Common myeloid progenitor, CD34-positive (primary cell): Measurements from ENCODE around the gene DUS3L.

Experiments used
- CTCF ChIA-PET: fragments of 350-600 bp; sonication (Branson Sonifier 250); formaldehyde crosslinking; loops from one replicate; lab custom pipeline; 2021; ENCODE audit warnings: antibody characterized with exemption; lab: Charles Lee
- POLR2A ChIA-PET: fragments of 350-600 bp; sonication (Branson Sonifier 250); formaldehyde crosslinking; loops from one replicate; lab custom pipeline; 2021; ENCODE audit warnings: antibody characterized with exemption; lab: Charles Lee
- DNase-seq, 3 donors: peaks; one replicate each; pipeline versions ENCODE4 v3.0.0 to v3.0.0-alpha.2; 2013
- H3K27ac ChIP-seq, 2 experiments: 1 replicate in 1 of 2; 2 replicates in 1 of 2; pipeline ENCODE4 v1.7.0; 2013; ENCODE audit warnings: inconsistent platforms in 2 of 2, low read length in 2 of 2, mild to moderate bottlenecking in 2 of 2, low read depth in 1 of 2, moderate library complexity in 1 of 2; ENCODE audit not compliant: severe bottlenecking in 2 of 2, insufficient read depth in 1 of 2, poor library complexity in 1 of 2
- H3K27me3 ChIP-seq, 5 experiments: replicated peaks in 2 of 5; 1 replicate in 3 of 5; 2 replicates in 2 of 5; pipeline versions ENCODE4 v1.6.1 to v1.7.0; 2013; ENCODE audit warnings: low read length in 4 of 5, mild to moderate bottlenecking in 2 of 5, moderate library complexity in 2 of 5, inconsistent platforms in 1 of 5; ENCODE audit not compliant: insufficient read depth in 5 of 5, control insufficient read depth in 4 of 5
- H3K36me3 ChIP-seq, 4 experiments: 1 replicate in 2 of 4; 2 replicates in 2 of 4; pipeline versions ENCODE4 v1.6.1 to v1.7.0; 2013; ENCODE audit warnings: low read length in 3 of 4, control low read depth in 1 of 4, mild to moderate bottlenecking in 1 of 4; ENCODE audit not compliant: control insufficient read depth in 4 of 4, insufficient read depth in 4 of 4
- H3K4me1 ChIP-seq, 4 experiments: 1 replicate in 3 of 4; 2 replicates in 1 of 4; pipeline versions ENCODE4 v1.6.1 to v1.7.1; 2013; ENCODE audit warnings: low read length in 3 of 4, mild to moderate bottlenecking in 3 of 4, control low read depth in 1 of 4, inconsistent platforms in 1 of 4, moderate library complexity in 1 of 4; ENCODE audit not compliant: control insufficient read depth in 4 of 4, insufficient read depth in 4 of 4; ENCODE audit errors: control extremely low read depth in 1 of 4
- H3K4me3 ChIP-seq, 7 experiments: 1 replicate in 4 of 7; 2 replicates in 3 of 7; pipeline versions ENCODE4 v1.5.1 to v1.7.0; 2013; ENCODE audit warnings: mild to moderate bottlenecking in 7 of 7, low read length in 6 of 7, moderate library complexity in 6 of 7, inconsistent platforms in 2 of 7, low read depth in 2 of 7, control low read depth in 1 of 7; ENCODE audit not compliant: insufficient read depth in 4 of 7, control insufficient read depth in 1 of 7; ENCODE audit errors: extremely low read depth in 1 of 7
- H3K9me3 ChIP-seq, 5 experiments: 1 replicate in 4 of 5; 2 replicates in 1 of 5; pipeline versions ENCODE4 v1.6.1 to v1.7.1; 2013; ENCODE audit warnings: low read length in 4 of 5, mild to moderate bottlenecking in 2 of 5, inconsistent platforms in 1 of 5, low read depth in 1 of 5, moderate library complexity in 1 of 5; ENCODE audit not compliant: control insufficient read depth in 4 of 5, insufficient read depth in 2 of 5; ENCODE audit errors: control extremely low read depth in 1 of 5
- WGBS: methylation state at CpG from one replicate; pipeline ENCODE4 v1.1.5; 2013; ENCODE audit not compliant: insufficient coverage; 5-methylcytosine and 5-hydroxymethylcytosine counted together

The DUS3L gene

DNA sequence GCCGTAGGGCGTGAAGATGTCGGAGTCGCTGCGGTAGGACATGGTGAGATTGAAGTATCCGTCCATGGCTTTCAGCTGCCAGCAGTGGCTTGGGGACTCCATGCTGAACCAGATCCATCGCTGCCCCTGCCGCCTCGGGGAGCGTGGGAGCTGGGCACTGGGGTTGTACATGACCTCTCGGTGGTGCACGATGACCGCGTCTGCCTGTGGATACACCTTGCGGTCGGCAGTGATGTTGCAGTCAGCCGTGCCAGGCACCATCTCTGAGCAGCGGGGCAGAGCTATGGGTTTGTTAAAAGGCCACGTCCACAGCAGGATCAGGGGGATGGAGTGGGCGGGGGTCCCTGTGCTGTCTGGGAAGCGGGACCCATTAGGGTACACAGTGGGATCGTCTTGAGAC, 41.1 kb upstream of the DUS3L start:
- Histone ChIP-seq H3K9me3 (no peaks in the 10 kb centered on the region), H3K27ac (no peak overlapping the region), H3K4me3 (no peak overlapping the region), H3K4me1 (peaks cover 0 to 21% (median 19%) of the 10 kb centered on the region in 4 experiments), H3K27me3 (no peaks in the 10 kb centered on the region), H3K36me3 (no peaks in the 10 kb centered on the region)
- 95% methylated on average over 20 of the region's 22 CpGs for WGBS
- no peak for DNase-seq
- ChIA-PET POLR2A (no interaction called here), CTCF (interaction anchor here (1.1 to 1.7 kb wide), 2 partner anchors 28 to 38 kb away, joined by 3 to 5 read pairs; no protein-coding TSS in a partner anchor)

DNA sequence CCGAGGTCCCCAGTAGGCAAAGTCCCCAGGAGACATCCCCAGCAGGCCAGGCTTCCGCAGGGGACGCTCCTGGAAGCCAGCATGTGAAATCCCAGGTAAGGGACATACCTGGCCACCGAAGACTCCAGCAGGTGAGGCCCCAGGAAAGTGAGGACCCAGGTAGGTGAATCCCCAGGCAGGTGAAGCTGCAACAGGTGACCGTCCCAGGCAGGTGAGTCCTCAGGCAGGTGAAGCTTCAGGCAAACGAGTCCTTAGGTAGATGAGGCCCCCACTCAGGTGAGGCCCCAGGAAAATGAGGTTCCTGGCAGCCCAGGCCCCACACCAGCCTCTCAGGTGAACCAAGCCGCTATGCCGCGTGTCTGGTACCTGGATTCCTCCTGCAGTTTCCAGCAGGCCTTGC, 40.2 kb upstream of the DUS3L start:
- Histone ChIP-seq H3K4me1 (peaks cover 0 to 30% (median 28%) of the 10 kb centered on the region in 4 experiments), H3K9me3 (no peaks in the 10 kb centered on the region), H3K27me3 (no peaks in the 10 kb centered on the region), H3K4me3 (no peak overlapping the region), H3K27ac (no peak overlapping the region), H3K36me3 (no peaks in the 10 kb centered on the region)
- 95% methylated on average over 8 of the region's 9 CpGs for WGBS
- no peak for DNase-seq
- CTCF ChIA-PET = no interaction called here
- POLR2A ChIA-PET = no interaction called here

DNA sequence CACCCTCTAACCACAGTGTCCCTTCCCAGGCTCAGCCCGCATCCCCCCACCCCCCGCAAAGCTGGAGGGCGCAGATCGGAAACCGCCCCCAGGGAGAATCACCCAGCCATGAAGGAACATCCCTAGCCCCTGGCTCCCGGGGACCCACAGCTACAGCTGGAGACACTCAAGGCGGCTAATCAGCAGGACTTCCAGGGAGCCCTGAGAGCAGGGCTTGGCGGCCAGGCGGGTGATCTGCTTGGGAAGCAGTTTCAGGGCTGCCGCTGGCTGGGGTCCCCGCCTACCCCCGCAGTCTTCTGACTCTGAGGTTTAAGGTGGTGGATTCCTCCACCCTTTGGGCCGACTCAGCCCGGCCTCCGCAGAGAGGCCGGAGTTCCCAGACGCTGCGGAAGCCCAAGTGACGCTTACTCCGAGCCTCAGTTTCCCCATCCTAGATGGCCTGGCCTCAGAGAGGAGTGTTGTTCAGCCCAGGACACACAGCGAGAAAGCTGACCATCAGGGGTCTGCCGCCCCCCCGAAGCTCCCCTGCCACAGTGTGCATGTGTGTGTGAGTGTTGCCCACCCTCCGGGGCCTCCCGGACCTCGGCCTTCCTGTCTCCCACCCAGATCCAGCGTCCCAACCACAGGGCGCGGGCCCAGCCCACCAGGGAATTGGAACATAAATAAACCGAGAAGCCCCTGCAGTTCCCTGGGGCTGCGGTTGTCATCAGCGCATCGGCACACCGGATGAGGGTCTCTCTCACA, 38.8 kb upstream of the DUS3L start:
- Histone ChIP-seq H3K4me3 (peak overlapping the region in 3 of 7 experiments; percentile 61 to 93 (median 76)), H3K4me1 (peaks cover 0 to 31% (median 29%) of the 10 kb centered on the region in 4 experiments), H3K9me3 (no peaks in the 10 kb centered on the region), H3K27me3 (no peaks in the 10 kb centered on the region), H3K36me3 (no peaks in the 10 kb centered on the region), H3K27ac (no peak overlapping the region)
- 89% methylated on average over 25 of the region's 34 CpGs for WGBS
- ChIA-PET POLR2A (interaction anchor here (2.4 to 2.6 kb wide), 3 partner anchors 8 to 75 kb away, joined by 7 to 13 read pairs (median 10); partner anchors contain the start of genes NRTN and VMAC), CTCF (interaction anchor here (0.6 to 5.3 kb wide), 3 partner anchors 25 to 531 kb away, joined by 3 to 30 read pairs (median 3); partner anchors contain the start of gene NRTN)
- no peak for DNase-seq

DNA sequence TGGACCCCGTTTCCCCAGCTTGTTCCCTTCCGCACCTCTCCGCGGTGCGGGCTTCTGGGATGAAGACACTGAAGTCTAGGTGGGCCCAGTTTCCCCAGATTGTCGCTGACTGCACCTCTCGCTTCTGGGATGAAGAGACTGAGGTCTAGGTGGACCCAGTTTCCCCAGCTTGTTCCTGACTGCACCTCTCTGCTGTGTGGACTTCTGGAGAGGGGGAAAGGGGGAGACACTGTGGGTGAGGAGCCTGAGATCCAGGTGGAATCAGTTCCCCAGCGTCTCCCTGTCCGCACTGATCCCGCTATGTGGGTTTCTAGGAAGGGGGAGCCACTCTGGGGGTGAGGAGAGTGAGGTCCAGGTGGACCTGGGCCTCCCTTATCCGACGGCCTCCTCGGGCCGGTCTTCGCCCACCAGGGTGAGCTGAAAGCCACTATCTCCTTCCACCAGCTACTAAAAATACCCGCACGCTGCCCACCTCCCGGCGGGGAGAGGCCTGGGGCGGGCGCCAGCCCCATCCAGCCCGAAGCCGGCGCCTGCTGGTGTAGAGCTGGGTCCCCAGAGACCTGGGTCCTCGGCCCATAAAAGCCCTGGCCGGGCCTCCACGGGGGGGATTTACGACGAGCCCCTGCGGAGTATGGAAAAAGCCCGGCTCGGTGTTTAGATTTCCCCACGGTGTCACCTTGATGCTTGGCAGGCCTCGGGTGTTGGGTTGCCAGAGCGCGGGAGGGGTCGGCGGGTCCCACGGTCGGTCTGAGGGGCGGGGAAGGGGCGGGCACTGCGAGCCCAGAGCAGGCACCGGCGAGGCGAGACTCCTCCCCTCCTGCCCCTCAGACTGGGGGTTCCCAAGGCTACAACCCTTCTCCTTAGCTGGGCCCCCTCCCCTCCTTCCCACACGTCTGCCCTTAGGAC, 38.0 kb upstream of the DUS3L start:
- H3K4me1 ChIP-seq = peaks cover 0 to 31% (median 29%) of the 10 kb centered on the region in 4 experiments
- peak in 2 of 3 donors; percentile 57 to 64 for DNase-seq
- CTCF ChIA-PET = interaction anchor here (0.6 to 5.3 kb wide), 7 partner anchors 11 to 532 kb away, joined by 3 to 30 read pairs (median 4); partner anchors contain the start of genes FUT6 and NRTN
- POLR2A ChIA-PET = interaction anchor here (0.7 to 2.6 kb wide), 8 partner anchors 9 to 75 kb away, joined by 3 to 13 read pairs (median 5); partner anchors contain the start of genes FUT6, NDUFA11, NRTN and VMAC
- WGBS = 2% methylated on average over 33 of the region's 47 CpGs
- H3K9me3 ChIP-seq = no peaks in the 10 kb centered on the region
- no peaks in the 10 kb centered on the region for H3K27me3 ChIP-seq
- H3K36me3 ChIP-seq = no peaks in the 10 kb centered on the region
- peak overlapping the region; percentile 33 to 85 for H3K27ac ChIP-seq
- H3K4me3 ChIP-seq = peak overlapping the region; percentile 46 to 93 (median 74)

DNA sequence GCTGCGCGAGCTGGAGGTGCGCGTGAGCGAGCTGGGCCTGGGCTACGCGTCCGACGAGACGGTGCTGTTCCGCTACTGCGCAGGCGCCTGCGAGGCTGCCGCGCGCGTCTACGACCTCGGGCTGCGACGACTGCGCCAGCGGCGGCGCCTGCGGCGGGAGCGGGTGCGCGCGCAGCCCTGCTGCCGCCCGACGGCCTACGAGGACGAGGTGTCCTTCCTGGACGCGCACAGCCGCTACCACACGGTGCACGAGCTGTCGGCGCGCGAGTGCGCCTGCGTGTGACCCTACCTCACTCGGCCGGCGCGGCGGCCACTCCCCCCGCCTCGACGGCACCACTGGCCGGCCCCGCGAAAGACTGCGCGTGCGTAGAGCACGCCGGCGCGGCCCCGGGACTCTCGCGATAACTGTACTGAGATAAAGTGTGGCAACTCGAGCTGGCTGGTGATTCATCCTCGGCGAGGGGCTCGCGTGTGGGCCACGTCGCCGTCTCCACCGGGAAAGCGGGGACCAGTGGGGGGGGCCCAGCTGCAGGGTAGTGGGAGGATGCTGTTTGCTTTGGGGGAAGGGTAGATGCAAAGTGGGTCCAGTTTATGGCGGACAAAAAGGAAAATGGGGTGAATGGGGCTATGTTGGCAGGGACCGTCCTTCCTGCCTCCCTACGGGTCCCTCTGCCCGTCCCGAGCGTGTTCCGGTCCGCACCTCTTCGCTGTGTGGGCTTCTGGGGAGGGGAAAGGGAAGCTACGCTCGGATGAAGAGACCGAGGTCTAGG, 37.1 kb upstream of the DUS3L start:
- Histone ChIP-seq H3K4me1 (peaks cover 0 to 31% (median 29%) of the 10 kb centered on the region in 4 experiments), H3K27me3 (no peaks in the 10 kb centered on the region), H3K4me3 (peak overlapping the region; percentile 46 to 93 (median 74)), H3K27ac (peak overlapping the region; percentile 33 to 85), H3K36me3 (no peaks in the 10 kb centered on the region), H3K9me3 (no peaks in the 10 kb centered on the region)
- ChIA-PET CTCF (interaction anchor here (0.6 to 5.3 kb wide), 9 partner anchors 12 to 198 kb away, joined by 3 to 30 read pairs (median 4); partner anchors contain the start of genes FUT6 and NRTN), POLR2A (interaction anchor here (0.7 to 2.6 kb wide), 9 partner anchors 10 to 76 kb away, joined by 3 to 13 read pairs (median 5); partner anchors contain the start of genes DUS3L, FUT6, NDUFA11 and NRTN)
- DNase-seq = peak; percentile 93 to 96 (median 96)
- under 1% methylated on average over 78 of the region's 91 CpGs for WGBS

DNA sequence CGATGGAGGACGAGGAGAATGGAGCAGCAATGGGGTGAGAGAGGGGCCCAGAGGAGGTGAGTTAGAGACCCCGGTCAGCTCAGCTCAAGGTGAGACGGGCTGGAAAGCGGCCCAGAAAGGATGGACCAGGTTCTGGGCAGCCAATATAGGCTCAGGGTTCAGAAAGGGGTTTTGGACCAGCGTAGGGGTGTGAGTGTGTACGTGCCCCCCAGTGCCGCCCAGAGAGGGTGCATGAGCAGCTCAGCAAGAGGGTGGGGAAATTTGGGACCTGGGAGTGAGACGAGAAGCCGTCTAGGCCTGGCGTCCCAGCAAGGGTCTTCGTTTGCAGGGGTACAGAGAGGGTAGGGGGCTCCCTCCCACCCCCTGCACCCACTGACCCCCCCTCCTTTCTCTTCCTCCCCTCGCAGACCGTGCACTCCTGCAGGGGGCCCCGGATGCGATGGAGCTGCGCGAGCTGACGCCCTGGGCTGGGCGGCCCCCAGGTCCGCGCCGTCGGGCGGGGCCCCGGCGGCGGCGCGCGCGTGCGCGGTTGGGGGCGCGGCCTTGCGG, 36.5 kb upstream of the DUS3L start:
- DNase-seq = no peak
- ChIA-PET CTCF (interaction anchor here (0.6 to 5.3 kb wide), 7 partner anchors 12 to 199 kb away, joined by 3 to 30 read pairs (median 4); partner anchors contain the start of genes CATSPERD, FUT6 and NRTN), POLR2A (interaction anchor here (1.2 to 2.6 kb wide), 7 partner anchors 11 to 77 kb away, joined by 4 to 13 read pairs (median 5); partner anchors contain the start of genes DUS3L, FUT6, NDUFA11 and NRTN)
- Histone ChIP-seq H3K9me3 (no peaks in the 10 kb centered on the region), H3K4me3 (peak overlapping the region in 6 of 7 experiments; percentile 46 to 93 (median 75)), H3K36me3 (no peaks in the 10 kb centered on the region), H3K27me3 (no peaks in the 10 kb centered on the region), H3K27ac (peak overlapping the region in 1 of 2 experiments; percentile 85), H3K4me1 (peaks cover 0 to 31% (median 29%) of the 10 kb centered on the region in 4 experiments)
- WGBS = 20% methylated on average over 25 of the region's 37 CpGs
